ENCODE data around the gene MAN1A2.

Gene MAN1A2

GRCh38 chr1:117577191-117577885 is 210.1 kb downstream of the MAN1A2 start:
- no peak for DNase-seq (ENCODE audit: low read depth)

GRCh38 chr1:117578466-117578865 is 211.2 kb downstream of the MAN1A2 start:
- no peak for DNase-seq (ENCODE audit: low read depth)

All from stimulated activated CD8-positive, alpha-beta memory T cell treated with anti-CD3 and anti-CD28 coated beads, Interleukin-15, amount 100 ng/mL, for 1 hour (primary cell).